NCI-H1417 treated with DMSO at 0.1 percent for 48 hours (cell line): ENCODE results near the gene IVL.

Source experiments
- DNase-seq: peaks from one replicate; lab custom pipeline; 2025; lab: John Stamatoyannopoulos, UW

Gene IVL

DNA sequence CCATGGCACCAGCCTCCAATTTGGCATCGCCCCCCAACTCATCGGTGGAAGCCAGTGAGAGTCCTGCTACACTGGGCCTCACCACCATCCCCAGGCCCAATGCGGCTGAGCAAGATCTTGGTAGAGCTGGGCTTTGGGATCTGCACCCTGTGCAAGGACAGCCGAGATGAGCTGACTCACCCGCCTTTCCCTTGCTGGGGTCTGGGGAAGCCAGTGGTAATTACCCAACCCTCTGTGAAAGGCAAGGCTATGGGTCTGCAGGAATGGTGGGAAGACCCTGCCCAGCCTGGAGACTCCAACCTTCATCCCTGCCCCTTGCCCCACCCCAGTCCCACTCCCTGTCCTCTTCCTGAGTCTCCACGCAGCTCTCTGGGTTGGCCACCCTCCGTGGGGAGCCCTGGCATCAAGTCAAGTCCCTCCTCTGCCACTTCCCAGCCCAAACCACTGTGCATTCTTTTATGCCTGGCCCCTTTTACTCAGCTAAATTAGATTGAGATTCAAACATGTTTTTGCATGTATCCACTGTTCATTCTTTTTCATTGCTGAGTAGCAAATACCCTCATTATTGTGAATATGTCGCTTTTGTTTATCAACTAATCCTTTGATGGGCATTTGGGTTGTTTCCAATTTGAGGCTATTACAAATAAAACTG is 21.5 kb upstream of the IVL start:
- DNase-seq, result no peak

DNA sequence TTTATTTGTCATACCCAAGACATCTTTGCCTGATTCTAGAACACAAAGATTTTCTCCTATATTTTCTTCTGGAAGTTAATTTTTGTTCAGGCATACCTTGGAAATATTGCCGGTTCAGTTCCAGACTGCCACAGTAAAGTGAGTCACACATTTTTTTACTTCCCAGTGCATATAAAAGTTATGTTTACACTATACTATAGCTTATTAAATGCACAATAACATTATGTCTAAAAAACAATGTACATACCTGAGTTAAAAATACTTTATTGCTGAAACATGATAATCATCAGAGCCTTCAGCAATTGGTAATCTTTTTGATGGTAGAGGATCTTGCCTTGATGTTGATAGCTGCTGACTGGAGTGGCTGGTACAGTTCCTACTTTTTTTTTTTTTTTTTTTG is 20.2 kb upstream of the IVL start:
- DNase-seq, result no peak

DNA sequence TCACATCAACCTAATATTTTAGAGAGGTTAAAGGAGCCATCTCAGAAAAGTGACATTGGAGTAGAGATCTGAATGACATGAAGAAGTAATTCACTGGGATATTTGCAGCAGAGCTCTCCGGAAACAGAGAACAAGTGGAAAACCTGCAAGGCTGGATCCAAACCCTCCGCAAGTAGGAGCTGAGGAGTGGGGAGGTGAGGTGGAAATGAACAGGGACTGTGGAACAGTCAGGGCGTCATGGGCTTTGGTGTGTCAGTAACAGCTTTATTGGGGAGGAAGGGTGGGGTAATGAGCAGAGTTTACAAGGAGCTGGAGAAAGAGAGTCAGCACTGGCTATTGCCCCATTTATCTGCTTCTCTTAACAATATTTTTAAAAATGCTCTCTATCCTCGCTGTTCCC is 9.3 kb upstream of the IVL start:
- no peak for DNase-seq

DNA sequence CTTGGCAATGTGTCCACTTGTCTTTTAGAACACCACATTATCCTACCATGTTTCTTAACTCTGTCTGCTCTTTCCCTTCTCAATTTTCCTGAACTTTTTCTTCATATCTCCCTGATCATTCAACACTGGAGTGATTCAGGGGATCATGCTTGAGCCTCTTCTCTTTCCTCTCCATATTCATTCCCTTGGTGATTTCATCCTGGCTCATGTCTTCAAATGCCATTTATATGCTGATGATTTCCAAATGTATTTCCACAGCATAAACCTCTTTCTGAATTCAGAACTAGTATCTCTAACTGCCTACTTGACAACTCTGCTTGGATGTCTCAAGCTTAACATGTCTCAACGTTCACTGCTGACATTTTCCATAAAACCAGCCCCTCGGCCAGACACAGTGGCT is 8.5 kb upstream of the IVL start:
- no peak for DNase-seq

DNA sequence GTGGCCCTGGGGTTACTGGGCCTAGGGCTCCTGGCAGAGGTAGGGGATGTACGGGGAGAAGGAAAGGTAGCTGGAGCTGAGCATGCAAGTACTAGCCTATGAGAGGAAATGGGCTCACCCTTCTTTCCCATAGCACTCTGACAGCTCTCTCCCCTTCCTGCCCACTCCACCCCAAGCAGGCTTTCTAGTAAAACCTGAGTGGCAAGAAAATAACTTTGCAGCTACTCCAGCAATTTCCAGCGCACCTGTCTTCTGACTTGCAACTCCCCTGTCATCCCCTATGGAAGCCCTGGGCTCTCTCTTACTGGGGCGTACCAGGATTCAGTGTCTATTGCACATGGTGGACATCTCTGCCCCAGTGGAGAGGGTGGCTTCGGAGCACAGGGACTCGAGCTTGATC is 6.7 kb upstream of the IVL start:
- no peak for DNase-seq

DNA sequence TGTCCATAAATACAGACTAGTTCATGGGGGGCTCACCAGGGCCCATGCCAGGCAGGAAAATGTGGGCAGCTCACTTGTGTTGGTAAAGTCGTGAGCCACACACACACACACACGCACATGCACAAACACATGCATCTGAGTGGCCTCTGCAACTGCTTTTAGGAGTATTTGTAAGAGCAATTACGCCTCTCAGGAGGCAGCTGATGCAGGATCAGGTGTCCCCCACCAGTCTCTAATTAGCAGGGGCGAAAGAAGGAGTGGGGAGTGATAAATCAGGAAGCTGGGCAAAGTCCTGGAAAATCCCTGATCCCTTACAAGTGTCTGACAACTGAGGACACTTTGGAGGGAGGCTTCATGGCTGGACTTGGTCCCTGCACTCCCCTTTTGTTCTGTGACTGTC is 5.7 kb upstream of the IVL start:
- DNase-seq, result no peak

DNA sequence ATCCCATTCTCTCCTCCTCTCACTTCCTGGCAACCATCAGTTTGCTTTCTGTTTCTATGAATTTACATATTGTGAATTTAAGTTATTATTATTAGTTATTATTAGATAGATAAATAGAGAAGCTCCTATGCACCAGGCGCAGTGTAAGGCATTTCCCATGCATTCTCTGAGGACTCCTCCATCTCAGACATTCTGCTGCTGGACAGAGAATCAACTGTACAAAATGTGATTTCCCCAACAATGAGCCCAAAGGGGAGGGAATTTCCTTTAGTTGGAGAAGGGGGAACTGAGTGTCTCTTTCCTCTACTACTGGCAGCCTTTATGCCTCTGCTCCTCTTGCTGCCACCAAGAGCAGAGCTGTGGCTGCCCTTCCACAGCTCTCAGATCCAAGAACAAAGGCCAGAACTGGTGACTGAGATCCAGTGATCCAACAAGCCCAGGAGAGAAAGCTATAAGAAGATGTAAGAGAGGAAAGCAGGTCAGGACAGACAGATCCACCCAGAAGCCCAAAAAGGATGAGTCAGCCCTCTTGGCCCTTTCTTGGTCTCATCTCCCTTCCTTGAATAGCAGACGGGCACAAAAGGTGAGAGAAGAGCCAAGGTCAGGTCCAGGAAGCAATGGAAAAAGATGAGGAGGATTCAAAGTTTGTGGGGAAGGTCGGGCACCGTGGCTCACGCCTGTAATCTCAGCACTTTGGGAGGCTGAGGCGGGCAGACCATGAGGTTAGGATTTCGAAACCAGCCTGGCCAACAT is 3.5 kb upstream of the IVL start:
- DNase-seq, result no peak

DNA sequence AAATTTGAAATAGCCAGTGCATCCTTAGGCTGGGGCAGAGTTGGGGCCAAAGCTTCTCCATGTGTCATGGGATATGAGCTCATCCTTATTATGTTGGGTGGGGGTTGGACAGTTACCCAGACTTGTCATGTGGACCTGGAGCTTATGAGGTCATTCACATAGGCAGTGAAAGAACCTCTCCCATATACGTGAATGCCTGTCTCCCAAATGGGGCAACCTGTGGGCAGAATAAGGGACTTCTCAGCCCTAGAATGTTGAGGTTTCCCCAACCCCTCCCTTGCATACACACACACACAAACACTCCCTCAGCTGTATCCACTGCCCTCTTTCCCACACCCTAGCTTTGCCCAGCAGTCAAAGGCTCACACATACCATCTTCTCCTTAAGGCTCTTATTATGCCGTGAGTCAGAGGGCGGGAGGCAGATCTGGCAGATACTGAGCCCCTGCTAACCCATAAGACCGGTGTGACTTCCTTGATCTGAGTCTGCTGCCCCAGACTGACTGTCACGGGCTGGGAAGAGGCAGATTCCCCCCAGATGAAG is 2.3 kb upstream of the IVL start:
- no peak for DNase-seq

DNA sequence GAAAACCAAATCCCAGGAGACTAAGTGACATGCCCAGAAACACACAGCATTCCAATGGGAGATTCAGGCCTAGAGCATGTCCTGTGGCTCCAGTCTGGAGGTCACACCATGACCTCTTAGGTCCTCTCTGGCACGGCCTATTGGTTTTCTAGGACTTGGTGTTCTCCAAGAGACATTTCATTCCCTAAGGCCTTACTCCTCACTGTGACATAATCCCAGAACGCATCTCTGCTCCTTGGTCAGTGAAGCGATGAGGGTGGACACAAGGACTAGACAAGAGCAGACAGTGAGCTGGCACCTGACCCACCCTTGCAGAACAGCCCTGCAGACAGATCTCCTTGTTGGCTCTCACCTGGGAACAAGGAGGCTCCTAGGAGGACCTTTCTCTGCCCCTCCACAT is 860 bp downstream of the IVL start:
- DNase-seq, result no peak

DNA sequence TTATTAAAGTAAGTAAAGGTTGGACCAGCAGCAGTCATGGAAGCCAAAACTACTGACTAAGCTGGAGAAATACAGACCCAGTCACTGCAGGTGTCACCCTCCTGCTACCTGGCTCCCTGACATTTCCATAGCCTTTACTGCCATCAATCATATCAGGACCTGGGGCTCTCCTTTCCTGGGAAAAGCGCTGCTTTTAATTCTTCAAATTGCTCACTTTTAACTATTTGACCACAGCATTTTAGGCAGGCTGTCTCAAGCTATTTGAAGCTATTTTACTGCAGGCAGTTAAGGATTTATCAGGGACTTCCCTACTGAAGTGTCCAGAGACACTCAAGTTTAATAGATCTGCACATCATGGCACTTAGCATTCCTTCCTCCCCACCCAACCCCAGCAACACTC is 4.1 kb downstream of the IVL start:
- no peak for DNase-seq

DNA sequence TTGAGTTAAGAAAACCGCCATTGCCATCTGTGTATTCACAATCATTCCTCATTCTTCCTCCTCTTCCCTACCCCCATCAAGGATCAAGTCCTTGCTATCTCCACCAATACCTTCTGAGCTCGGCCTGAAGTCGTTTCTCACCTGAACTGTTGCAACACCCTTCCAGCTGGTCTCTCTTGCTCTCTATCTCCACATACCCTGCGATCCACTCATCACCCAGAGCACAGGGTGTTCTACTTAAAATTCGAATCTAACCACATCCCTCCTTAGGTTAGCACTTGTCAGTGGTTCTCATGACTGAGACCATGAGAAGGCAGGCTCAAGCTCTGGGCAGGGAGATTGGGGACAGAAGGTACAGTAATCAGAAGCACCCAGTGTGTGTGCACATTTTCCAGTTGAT is 4.6 kb downstream of the IVL start:
- no peak for DNase-seq

DNA sequence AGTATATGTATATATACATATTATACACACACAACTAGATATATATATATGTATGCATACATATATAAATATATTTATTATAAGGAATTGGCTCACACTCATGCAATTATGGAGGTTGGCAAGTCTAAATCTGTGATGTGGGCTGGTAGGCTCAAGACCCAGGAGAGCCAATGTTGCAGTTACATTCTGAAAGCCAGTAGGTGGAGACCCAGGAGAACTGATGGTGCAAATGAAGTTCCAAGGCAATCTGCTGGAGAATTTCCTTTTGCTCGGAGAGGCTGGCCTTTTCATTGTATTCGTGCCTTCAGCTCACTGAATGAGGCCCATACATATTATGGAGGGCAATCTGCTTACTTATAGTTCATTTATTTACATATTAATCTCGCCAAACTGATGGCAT is 9.4 kb downstream of the IVL start:
- DNase-seq, result no peak

DNA sequence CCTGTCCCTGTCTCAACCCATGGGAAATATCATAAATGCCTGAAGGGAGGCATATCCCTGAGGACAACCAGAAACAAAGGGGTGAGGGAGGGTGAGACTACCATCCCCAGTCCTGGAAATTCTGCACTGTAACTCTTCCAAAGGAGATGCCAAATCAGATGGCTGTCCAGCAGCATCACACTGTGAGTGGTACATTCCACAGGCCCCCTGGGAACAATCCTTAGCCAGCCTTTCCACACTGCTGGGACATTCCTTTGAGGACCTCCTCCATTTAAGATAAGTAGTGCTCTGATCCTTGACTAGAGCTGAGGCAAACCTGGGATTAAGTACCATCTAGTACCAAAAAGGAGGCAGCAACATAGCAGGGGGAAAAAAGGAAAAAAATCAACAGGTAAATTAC is 10.7 kb downstream of the IVL start:
- no peak for DNase-seq

DNA sequence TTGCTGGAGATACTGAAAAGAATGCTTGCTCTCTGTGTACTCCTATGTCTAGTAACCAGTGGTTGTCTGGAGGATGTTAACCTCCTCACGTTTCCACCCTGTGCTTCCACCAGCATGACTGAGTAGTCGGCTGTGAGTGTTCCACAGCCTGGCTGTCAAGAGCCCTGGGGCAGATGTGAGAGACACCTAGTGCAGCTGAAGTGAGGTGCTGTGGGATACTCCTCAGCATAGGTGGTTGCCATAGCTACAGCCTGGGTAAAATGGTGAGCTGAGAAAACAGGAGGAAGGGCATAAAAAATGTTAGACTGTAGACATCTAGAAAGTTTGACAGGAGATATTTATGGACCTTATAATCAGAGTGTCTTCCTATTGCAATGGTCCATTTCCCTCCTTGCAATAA is 15.8 kb downstream of the IVL start:
- no peak for DNase-seq

DNA sequence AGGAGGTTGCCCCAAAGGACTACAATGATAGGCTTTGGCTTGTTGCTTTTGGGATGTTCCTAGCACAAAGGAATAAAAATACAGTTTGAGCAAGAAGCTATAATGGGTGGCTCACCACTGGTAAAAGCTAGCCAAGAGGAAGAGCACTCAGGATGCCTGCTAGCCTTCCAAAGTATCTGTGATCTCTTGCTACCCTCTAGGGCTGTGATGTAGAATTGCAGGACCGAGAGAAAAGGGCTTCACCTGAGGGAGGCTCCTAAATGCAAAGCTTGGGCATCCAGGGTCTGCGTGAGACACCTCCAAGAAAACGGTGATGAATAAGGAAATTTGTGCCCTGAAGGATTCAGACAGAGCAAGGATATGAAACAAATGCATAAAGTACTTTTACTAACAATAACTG is 17.7 kb downstream of the IVL start:
- no peak for DNase-seq

DNA sequence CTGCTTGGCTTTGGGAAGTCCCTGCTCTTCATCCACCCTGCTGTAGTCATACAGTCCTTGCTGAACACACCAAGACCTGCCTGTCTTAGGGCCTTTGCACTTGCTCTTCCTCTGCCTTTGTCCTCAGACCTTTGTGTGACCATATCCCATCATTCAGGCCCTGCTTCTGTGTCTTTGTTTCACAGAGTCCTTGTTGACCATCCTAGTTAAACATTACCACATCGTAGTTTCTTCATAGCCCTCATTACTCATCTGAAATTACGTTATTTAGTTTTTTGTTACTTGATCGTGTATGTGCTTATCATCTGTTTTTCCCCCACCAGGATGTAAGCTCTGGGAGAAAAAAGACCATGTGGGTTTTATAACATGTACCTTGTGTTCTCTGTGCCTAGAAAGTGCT is 20.3 kb downstream of the IVL start:
- DNase-seq, result no peak

DNA sequence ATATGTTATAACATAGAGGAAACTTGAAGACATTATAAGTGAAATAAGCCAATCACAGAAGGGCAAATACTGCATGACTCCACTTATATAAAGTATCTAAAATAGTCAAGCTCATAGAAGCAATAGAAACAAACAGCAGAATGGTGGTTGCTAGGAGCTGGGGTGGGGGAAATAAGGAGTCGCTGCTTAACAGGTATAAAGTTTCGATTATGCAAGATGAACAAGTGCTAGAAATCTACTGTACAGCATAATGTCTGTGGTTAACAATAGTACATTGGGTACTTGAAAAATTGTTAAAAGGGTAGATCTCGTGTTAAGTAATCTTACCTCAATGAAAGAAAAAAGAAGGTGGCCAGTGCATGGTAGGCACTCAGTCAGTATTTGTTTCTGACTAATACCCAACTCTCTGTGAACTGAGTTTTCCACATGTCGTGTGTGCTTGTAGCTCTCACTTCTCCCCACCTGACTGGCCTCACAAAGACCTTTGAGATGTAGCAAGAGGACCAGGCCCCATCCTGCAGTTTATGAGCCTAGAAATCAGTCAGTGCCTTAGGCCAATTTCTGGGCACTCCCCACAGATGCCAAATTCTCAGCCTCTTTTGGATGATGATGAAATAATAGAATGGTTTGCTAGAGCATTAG is 23.9 kb downstream of the IVL start:
- no peak for DNase-seq

DNA sequence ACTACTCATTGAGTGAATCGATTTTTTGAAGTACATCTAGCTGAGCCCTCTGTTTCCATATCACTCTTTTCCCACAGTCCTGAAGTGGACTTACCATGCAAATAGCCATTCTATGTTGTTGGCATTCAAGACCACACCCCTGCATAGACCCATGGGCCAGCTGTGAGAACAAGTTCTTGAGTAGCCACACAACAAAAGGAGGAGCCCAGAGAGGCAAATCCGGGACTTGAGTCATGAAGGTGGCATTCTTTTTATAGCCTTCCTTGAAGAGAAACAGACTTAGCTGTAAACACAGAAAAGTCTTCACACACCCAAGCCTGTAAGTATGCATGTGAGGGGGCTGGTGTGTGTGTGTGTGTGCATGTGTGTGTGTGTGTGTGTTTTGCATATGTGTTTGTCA is 24.9 kb downstream of the IVL start:
- no peak for DNase-seq

DNA sequence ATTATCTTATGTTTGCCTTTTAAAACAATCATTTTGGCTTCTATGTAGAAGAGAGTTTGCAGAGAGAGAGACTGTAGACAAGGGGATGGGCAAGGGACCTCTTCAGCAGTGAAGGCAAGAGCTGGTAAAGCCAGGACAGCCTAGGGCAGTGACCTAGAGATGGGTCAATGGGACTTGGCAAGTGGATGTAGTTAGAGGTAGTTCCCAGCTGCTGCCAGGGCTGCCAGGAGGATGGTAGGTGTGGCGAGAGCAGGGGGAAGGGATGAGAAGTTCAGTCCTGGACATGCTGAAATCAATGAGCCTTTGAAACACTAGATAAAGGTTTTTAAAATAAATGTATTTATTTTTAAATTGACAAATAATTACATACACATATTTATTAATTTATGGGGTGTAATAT is 32.3 kb downstream of the IVL start:
- no peak for DNase-seq

DNA sequence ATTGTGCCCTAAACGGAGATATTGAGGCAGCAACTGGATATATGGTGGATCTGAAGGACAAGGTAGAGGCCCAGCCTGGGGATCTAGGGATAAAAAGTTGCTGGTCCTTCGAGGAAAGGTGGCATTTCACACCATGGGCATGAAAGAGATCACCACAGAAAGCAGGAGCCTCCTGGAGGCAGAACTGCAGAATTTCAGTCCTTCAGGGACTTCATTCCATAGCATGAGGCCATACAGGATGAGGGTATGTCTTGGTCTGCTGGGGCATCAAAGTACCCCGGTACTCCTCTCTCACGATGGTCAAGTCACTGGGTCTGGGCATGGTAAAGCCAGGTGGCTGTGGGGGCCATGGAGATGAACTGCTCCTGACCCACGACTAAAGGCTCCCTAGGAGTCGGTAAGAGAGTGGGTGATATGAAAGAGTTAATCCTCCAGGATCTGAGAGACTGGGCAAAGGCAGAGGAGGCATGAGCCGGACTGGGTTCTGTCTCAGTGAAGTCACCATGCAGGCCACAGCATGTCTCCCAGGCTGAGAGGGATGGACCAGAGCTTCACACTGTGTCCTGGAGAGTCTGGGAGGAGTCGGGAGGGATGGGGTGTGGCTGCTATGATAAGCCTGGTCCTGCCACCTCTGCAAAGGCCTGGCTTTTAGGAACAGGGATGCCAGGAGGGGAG is 32.8 kb downstream of the IVL start:
- DNase-seq, result no peak

DNA sequence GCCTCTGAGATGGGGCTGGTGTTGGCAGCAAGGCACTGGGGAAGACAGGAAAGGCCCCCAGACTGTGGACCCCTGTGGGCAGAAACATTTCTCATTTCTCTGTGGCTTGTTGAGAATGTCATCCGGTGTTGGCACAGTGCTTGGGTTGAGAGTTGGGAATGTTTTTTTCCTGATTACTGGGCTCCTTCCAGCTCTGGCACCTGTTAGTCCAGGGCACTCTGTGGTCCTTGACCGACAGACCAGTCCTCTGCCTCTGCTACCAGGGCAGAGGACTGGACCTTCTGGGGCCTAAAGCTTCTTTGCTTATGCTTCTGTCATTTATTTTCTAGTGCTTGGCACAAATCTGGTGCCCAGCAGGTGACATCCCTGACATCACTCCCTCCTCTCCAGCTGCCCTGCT is 33.8 kb downstream of the IVL start:
- no peak for DNase-seq

DNA sequence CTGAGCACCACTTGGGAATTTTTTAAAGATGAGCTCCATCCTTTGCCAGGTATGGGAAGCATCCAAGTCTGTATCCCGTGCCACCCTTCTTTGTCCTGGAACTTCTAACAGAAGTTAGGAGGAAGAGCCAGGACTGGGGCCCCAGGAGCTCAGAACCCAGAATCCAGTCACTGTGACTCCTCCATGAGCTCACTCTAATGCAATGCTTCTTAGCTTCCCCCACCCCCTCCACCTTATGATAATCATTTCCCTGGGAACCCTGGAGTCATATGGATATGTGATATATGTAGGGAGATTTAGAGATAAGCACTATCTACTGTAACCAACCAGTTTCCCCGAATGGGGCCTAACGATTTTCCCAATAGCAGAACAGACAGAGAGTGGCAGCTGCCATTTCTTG is 37.9 kb downstream of the IVL start:
- DNase-seq, result no peak
